ENCODE data around the gene ZNF678. TPM values are rescaled to one million over a fixed set of nuclear protein-coding genes. Genes with fewer than 3 reads are reported as not detected.

ZNF678 gene
- total RNA-seq = 2.3 TPM
- long read RNA-seq = 0 reads

- Histone ChIP-seq H3K9me3 (replicated peaks) (no peaks in the 10 kb centered on the region), H3K4me3 (peak within 1 kb of the TSS; percentile 77), H3K27ac (replicated peaks) (peak within 1 kb of the TSS; percentile 90), H3K36me3 (no peaks in the 10 kb centered on the region), H3K4me1 (peaks cover 24% of the 10 kb centered on the region), H3K27me3 (ENCODE audit: low read depth) (peaks cover 39% of the 10 kb centered on the region)
- DNase-seq = peak; percentile 91
- intact Hi-C loops (cut with micrococcal nuclease) = no loop called here
- no peak for TF ChIP-seq CTCF (IDR thresholded peaks at IDR 0.05; ENCODE audit: borderline replicate concordance)
Measured at GRCh38 chr1:227563324-227564201, at the start of gene ZNF678. ZNF678 (plus strand) TSS chr1:227563556; CDS start chr1:227650992, 87,436 bp downstream.

GRCh38 chr1:227518876-227519275, 44.5 kb upstream of the ZNF678 start:
- no peak for TF ChIP-seq CTCF (IDR thresholded peaks at IDR 0.05; ENCODE audit: borderline replicate concordance)
- no peaks in the 10 kb centered on the region for H3K4me1 ChIP-seq
- no peak overlapping the region for H3K27ac ChIP-seq (replicated peaks)
- no peaks in the 10 kb centered on the region for H3K36me3 ChIP-seq
- H3K9me3 ChIP-seq (replicated peaks) = no peaks in the 10 kb centered on the region
- H3K27me3 ChIP-seq (ENCODE audit: low read depth) = peaks cover 9% of the 10 kb centered on the region
- no peak overlapping the region for H3K4me3 ChIP-seq
- DNase-seq = no peak
- intact Hi-C loops (cut with micrococcal nuclease) = no loop called here

GRCh38 chr1:227521782-227522181, 41.6 kb upstream of the ZNF678 start:
- H3K4me1 ChIP-seq = no peaks in the 10 kb centered on the region
- H3K27me3 ChIP-seq (ENCODE audit: low read depth) = no peaks in the 10 kb centered on the region
- no peak for TF ChIP-seq CTCF (IDR thresholded peaks at IDR 0.05; ENCODE audit: borderline replicate concordance)
- intact Hi-C loops (cut with micrococcal nuclease) = no loop called here
- no peak overlapping the region for H3K4me3 ChIP-seq
- H3K36me3 ChIP-seq = no peaks in the 10 kb centered on the region
- H3K9me3 ChIP-seq (replicated peaks) = peaks cover 15% of the 10 kb centered on the region
- no peak overlapping the region for H3K27ac ChIP-seq (replicated peaks)
- no peak for DNase-seq

GRCh38 chr1:227526524-227526923, 36.8 kb upstream of the ZNF678 start:
- Histone ChIP-seq H3K27ac (replicated peaks) (no peak overlapping the region), H3K27me3 (ENCODE audit: low read depth) (no peaks in the 10 kb centered on the region), H3K36me3 (no peaks in the 10 kb centered on the region), H3K9me3 (replicated peaks) (peaks cover 63% of the 10 kb centered on the region), H3K4me1 (no peaks in the 10 kb centered on the region), H3K4me3 (no peak overlapping the region)
- DNase-seq = no peak
- intact Hi-C loops (cut with micrococcal nuclease) = no loop called here
- TF ChIP-seq CTCF (IDR thresholded peaks at IDR 0.05; ENCODE audit: borderline replicate concordance) = no peak

- H3K4me1 ChIP-seq = no peaks in the 10 kb centered on the region
- intact Hi-C loops (cut with micrococcal nuclease) = no loop called here
- no peak overlapping the region for H3K27ac ChIP-seq (replicated peaks)
- no peak for DNase-seq
- no peak overlapping the region for H3K4me3 ChIP-seq
- H3K27me3 ChIP-seq (ENCODE audit: low read depth) = no peaks in the 10 kb centered on the region
- no peak for TF ChIP-seq CTCF (IDR thresholded peaks at IDR 0.05; ENCODE audit: borderline replicate concordance)
- peaks cover 17% of the 10 kb centered on the region for H3K36me3 ChIP-seq
- peaks cover 100% of the 10 kb centered on the region for H3K9me3 ChIP-seq (replicated peaks)
Measured at GRCh38 chr1:227532019-227532619, 31.2 kb upstream of the ZNF678 start.

Data from left ventricle myocardium inferior (tissue), 1 donor.